ENCODE measurements around the gene STKLD1. TPM values are rescaled to one million over a fixed set of nuclear protein-coding genes. Genes with fewer than 3 reads are reported as not detected.
A peak's percentile ranks its signal among the peaks of the same experiment; 100 is the strongest.

Gene STKLD1
- total RNA-seq, 4 donors from 2014 or later: not detected

DNA sequence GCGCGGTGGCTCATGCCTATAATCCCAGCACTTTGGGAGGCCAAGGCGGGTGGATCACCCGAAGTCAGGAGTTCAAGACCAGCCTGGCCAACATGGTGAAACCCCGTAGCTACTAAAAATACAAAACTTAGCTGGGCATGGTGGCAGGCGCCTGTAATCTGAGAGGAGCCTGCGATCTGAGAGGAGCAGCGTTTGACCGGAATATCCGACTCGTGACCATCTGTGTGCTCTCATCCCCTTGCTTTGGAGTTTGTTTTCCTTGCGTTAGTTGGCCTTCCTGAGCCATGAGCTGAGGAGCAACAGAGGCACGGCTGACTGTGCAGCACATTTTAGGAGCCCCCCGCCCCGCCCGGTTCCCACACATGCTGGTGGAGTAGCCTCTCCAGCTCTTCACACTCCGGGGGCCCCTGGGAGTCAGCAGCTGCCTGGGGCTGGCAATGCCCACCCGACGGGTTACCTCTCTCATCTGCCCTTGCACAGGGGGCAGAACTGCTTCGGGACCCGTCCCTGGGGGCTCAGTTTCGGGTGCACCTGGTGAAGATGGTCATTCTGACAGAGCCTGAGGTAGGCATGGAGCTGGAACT lies 49.0 kb downstream of the STKLD1 start:
- TF ChIP-seq, protein P1, sequence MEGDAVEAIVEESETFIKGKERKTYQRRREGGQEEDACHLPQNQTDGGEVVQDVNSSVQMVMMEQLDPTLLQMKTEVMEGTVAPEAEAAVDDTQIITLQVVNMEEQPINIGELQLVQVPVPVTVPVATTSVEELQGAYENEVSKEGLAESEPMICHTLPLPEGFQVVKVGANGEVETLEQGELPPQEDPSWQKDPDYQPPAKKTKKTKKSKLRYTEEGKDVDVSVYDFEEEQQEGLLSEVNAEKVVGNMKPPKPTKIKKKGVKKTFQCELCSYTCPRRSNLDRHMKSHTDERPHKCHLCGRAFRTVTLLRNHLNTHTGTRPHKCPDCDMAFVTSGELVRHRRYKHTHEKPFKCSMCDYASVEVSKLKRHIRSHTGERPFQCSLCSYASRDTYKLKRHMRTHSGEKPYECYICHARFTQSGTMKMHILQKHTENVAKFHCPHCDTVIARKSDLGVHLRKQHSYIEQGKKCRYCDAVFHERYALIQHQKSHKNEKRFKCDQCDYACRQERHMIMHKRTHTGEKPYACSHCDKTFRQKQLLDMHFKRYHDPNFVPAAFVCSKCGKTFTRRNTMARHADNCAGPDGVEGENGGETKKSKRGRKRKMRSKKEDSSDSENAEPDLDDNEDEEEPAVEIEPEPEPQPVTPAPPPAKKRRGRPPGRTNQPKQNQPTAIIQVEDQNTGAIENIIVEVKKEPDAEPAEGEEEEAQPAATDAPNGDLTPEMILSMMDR (IDR thresholded peaks at IDR 0.05): no peak
- no peak for DNase-seq (ENCODE audit: low spot score)
- no peak for ATAC-seq (ENCODE audit: low FRiP score)

DNA sequence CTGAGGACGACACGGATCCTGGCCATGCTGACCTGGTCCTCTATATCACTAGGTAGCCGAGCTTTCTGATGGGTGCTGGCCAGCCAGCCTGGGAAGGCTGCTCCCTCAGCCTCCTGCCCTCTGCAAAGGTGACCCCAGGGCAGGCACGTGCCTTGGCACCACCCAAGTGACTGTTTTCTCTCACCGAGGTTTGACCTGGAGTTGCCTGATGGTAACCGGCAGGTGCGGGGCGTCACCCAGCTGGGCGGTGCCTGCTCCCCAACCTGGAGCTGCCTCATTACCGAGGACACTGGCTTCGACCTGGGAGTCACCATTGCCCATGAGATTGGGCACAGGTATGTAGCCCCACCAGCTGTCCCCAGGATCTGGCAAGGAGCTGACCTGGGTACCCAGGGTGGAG lies 49.8 kb downstream of the STKLD1 start:
- TF ChIP-seq, protein P1 (IDR thresholded peaks at IDR 0.05): no peak
- DNase-seq (ENCODE audit: low spot score) (no peak), ATAC-seq (ENCODE audit: low FRiP score) (no peak)

DNA sequence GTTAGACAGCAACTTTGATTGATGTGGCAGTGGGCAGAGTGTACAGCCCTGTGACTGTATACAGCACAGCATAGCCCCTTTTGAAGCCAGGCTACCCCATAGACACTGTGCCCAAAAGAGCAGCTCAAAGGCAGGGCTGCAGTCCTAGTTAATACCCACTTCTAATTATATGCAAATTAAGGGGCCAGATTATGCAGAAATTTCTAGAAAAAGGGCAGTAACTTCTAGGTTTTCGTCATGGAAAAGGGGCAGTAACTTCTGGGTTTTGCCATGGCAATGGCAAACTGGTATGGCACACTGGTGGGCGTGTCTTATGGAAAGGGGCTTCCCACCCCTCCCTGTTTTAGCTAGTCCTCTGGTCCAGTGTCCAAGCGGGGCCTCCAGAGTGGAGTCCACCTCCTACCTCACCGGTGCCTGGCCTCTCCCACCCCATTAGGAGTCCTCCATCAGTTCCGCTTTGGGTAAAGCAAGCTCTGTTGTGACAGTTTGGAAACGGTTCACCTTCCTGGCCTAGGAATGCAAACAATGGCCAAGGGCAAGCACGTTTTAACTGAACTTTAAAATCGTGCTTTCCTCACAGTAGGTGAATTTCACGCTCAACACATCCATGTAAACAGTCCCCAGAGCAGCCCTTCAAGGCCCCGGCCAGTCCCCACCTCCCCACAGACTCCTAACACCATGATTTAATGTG lies 51.6 kb downstream of the STKLD1 start:
- DNase-seq (ENCODE audit: low spot score) (no peak), ATAC-seq (ENCODE audit: low FRiP score) (no peak)
- TF ChIP-seq, protein P1 (IDR thresholded peaks at IDR 0.05): no peak

DNA sequence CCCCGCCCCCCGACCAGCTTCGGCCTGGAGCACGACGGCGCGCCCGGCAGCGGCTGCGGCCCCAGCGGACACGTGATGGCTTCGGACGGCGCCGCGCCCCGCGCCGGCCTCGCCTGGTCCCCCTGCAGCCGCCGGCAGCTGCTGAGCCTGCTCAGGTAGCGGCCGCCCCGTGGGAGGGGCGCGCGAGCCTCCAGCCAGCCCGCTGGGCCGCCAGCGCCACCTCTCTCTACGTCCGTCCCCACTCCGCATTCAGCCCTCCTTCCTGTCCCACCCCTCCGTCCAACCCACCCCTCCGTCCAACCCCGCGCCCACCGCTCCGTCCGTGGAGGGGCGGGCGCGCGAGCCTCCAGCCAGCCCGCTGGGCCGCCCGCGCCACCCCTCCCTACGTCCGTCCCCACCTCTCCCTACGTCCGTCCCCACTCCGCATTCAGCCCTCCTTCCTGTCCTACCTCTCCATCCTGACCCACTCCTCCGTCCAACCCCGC lies 52.5 kb downstream of the STKLD1 start:
- ATAC-seq (ENCODE audit: low FRiP score): no peak
- TF ChIP-seq, protein P1 (IDR thresholded peaks at IDR 0.05): no peak
- no peak for DNase-seq (ENCODE audit: low spot score)

DNA sequence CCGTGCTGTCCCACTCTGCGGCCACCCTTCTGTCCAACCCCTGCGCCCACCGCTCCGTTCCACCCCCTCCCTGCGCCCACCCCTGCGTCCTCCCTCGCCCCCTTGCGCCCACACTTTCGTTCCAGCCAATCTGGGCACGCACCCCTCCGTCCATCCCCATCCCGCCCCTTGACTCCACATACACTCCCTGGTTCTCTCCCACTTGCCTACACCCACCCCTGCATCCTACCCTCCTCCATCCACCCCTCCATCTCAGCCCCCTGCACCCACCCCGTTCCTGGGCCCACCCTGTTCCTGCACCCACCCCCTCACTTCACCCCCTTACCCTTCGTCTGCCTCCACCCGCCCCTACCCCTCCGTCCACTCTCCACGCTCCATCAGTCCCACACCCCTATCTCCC lies 53.0 kb downstream of the STKLD1 start:
- ATAC-seq (ENCODE audit: low FRiP score): no peak

DNA sequence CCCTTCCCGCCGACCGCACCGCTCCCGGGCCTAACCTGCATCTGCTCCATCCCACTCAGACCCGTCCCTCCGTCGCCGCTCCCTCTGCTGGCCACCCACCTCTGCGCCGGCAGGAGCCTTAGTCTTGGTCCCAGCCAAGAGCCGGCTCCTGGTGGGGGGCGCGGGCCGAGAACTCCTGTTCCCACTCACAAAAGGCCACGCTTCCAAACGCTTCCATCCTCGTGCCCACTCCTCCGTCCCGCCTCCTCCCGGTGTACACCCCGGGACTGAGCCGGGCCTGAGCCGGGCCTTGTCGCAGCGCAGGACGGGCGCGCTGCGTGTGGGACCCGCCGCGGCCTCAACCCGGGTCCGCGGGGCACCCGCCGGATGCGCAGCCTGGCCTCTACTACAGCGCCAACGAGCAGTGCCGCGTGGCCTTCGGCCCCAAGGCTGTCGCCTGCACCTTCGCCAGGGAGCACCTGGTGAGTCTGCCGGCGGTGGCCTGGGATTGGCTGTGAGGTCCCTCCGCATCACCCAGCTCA lies 53.5 kb downstream of the STKLD1 start:
- DNase-seq (ENCODE audit: low spot score): no peak
- TF ChIP-seq, protein P1 (IDR thresholded peaks at IDR 0.05): no peak
- ATAC-seq (ENCODE audit: low FRiP score): peak; percentile 69

More for the DNA sequence above, 53.0 kb downstream of the STKLD1 start:
- no peak for DNase-seq (ENCODE audit: low spot score)
- TF ChIP-seq, protein P1 (IDR thresholded peaks at IDR 0.05): no peak
